WTC11 (cell line): ENCODE measurements around the gene LRRC74B.
"Not testable (repeated sequence)": the region's sequence is repeated elsewhere in the genome, so short reads cannot be mapped to it uniquely, and the experiment has no call there.

Source experiments
- ATF3 ChIP-seq: sonication (generic); formaldehyde crosslinking; conservative IDR thresholded peaks from 2 replicates; pipeline ENCODE4 v1.8.1; 2022; ENCODE audit warnings: mild to moderate bottlenecking, missing genetic modification reagents
- CTCF ChIP-seq: fragments of 200-600 bp; IDR thresholded peaks from 2 replicates; pipeline ENCODE4 v1.8.0; 2022; ENCODE audit warnings: antibody characterized with exemption
- E2F5 ChIP-seq: sonication (generic); formaldehyde crosslinking; IDR thresholded peaks from 2 replicates; pipeline ENCODE4 v1.8.1; 2022; ENCODE audit warnings: mild to moderate bottlenecking, moderate library complexity, missing genetic modification reagents
- EMX1 ChIP-seq: fragments of 250-450 bp; sonication (Bioruptor Pico); IDR thresholded peaks from 2 replicates; pipeline ENCODE4 v1.8.0; 2021; ENCODE audit warnings: mild to moderate bottlenecking
- ESRRA ChIP-seq: sonication (generic); formaldehyde crosslinking; IDR thresholded peaks from 2 replicates; pipeline ENCODE4 v1.8.1; 2022; ENCODE audit warnings: mild to moderate bottlenecking, missing genetic modification reagents, borderline replicate concordance
- ETV6 ChIP-seq: sonication (generic); formaldehyde crosslinking; IDR thresholded peaks from 2 replicates; pipeline ENCODE4 v1.8.1; 2022; ENCODE audit warnings: mild to moderate bottlenecking, missing genetic modification reagents
- FOXP1 ChIP-seq: sonication (generic); formaldehyde crosslinking; IDR thresholded peaks from 2 replicates; pipeline ENCODE4 v1.8.0; 2022; ENCODE audit warnings: missing genetic modification reagents, mild to moderate bottlenecking, moderate library complexity, borderline replicate concordance
- IRF1 ChIP-seq: sonication (generic); formaldehyde crosslinking; IDR thresholded peaks from 2 replicates; pipeline ENCODE4 v1.8.0; 2023; ENCODE audit warnings: missing genetic modification reagents
- JUN ChIP-seq: sonication (generic); formaldehyde crosslinking; IDR thresholded peaks from 2 replicates; pipeline ENCODE4 v1.8.0; 2023; ENCODE audit warnings: mild to moderate bottlenecking, missing genetic modification reagents
- OVOL2 ChIP-seq: fragments of 250-450 bp; sonication (Bioruptor Pico); IDR thresholded peaks from 2 replicates; pipeline ENCODE4 v1.9.0; 2021; ENCODE audit warnings: mild to moderate bottlenecking, borderline replicate concordance
- SMAD4 ChIP-seq: sonication (generic); formaldehyde crosslinking; IDR thresholded peaks from 2 replicates; pipeline ENCODE4 v1.8.0; 2022; ENCODE audit warnings: mild to moderate bottlenecking, missing genetic modification reagents
- ZNF416 ChIP-seq: fragments of 250-450 bp; sonication (Bioruptor Pico); IDR thresholded peaks from 2 replicates; pipeline ENCODE4 v1.9.0; 2021; ENCODE audit warnings: mild to moderate bottlenecking, inconsistent platforms

GRCh38 chr22:21009208-21009607 is 36.5 kb upstream of the LRRC74B start:
- TF ChIP-seq CTCF; EMX1; E2F5 (CRISPR knock-in tag); IRF1; ATF3 (CRISPR knock-in tag); ESRRA; JUN (CRISPR knock-in tag); SMAD4; ZNF416 (CRISPR knock-in tag); FOXP1 (CRISPR knock-in tag); ETV6 (CRISPR knock-in tag); OVOL2 (CRISPR knock-in tag): not testable (repeated sequence)
